ENCODE data around the gene RTN1. TPM values are rescaled to one million over a fixed set of nuclear protein-coding genes. Genes with fewer than 3 reads are reported as not detected.

RTN1 gene
- total and polyA plus RNA-seq, 8 donors, result 0.61 to 10.6 (median 2.4) TPM; not detected in 2

DNA sequence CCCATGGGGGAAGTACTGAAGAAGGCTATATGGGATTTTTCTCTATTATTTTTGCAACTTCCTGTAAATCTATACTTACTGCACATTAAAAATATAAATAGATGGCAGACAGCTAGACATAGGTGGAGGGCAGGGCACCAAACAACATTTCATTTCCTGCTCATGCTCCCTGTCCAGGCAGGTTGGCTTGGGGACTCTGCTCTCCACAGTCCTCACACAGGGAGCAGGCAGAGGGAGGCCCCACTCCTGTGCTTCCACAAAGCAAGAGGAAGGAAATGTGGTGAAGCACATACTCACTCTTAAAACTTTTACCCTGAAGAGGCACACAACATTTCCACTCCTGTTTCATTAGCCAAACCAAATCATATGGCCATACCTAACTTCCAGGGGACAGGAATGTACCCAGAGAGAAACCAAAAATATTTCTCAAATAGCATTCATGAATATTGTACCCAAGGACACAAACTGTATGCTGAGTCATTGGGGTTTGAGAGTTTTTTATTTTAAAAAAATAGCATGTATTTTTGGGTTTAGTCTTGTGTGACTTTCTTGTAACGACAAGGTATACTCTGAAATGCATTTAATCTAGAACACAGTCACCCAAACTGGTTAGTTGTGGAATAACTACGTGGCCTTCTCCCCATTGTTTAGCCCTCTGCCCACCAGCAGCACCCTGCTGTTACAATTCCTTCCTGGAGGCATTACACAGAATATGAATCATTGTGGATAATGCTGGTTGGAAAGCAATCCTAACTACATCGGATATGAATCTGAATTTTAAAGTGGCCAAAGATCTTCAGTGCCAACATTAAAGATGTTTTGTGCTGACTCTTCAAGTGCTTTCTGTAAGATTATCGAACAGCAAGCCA is 40.9 kb downstream of the RTN1 start:
- no peaks in the 10 kb centered on the region for H3K4me1 ChIP-seq
- no peak overlapping the region for H3K4me3 ChIP-seq
- DNase-seq, result no peak
- no peaks in the 10 kb centered on the region for H3K36me3 ChIP-seq
- intact Hi-C loops (cut with DNase I; ENCODE audit: low total_unique reads), result no loop called here
- no peaks in the 10 kb centered on the region for H3K9me3 ChIP-seq
- WGBS, 5 donors, result 40 to 74% (median 68%) methylated on average over 4 of the region's 4 CpGs
- H3K27me3 ChIP-seq, result no peaks in the 10 kb centered on the region
- no peak overlapping the region for H3K27ac ChIP-seq
- TF ChIP-seq, protein P1, sequence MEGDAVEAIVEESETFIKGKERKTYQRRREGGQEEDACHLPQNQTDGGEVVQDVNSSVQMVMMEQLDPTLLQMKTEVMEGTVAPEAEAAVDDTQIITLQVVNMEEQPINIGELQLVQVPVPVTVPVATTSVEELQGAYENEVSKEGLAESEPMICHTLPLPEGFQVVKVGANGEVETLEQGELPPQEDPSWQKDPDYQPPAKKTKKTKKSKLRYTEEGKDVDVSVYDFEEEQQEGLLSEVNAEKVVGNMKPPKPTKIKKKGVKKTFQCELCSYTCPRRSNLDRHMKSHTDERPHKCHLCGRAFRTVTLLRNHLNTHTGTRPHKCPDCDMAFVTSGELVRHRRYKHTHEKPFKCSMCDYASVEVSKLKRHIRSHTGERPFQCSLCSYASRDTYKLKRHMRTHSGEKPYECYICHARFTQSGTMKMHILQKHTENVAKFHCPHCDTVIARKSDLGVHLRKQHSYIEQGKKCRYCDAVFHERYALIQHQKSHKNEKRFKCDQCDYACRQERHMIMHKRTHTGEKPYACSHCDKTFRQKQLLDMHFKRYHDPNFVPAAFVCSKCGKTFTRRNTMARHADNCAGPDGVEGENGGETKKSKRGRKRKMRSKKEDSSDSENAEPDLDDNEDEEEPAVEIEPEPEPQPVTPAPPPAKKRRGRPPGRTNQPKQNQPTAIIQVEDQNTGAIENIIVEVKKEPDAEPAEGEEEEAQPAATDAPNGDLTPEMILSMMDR (IDR thresholded peaks at IDR 0.05), result no peak
- TF ChIP-seq POLR2AphosphoS5 (IDR thresholded peaks at IDR 0.05), result no peak
- no peak for TF ChIP-seq EP300 (IDR thresholded peaks at IDR 0.05)
- no peak for TF ChIP-seq POLR2A (IDR thresholded peaks at IDR 0.05)

DNA sequence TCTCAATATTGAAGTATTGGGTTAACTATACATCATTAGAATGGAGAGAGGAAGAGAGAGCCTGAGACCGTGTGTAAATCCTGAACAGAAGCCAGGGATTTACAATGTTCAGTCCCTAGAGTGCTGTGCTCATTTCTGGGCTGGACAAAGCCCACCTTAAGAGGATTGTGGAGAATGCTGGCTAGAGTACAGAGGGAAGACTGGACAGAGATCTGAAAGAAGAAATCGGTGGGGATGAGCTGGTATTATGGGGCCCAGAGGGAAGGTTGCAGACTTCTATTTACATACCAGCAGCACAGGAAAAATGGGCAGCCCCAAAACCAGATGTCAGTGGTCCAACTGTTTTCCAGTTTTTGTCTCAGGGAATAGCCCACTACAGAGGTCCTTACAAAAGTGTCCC is 42.3 kb downstream of the RTN1 start:
- H3K4me1 ChIP-seq, result no peaks in the 10 kb centered on the region
- no peak for DNase-seq
- H3K9me3 ChIP-seq, result no peaks in the 10 kb centered on the region
- intact Hi-C loops (cut with DNase I; ENCODE audit: low total_unique reads), result no loop called here
- WGBS, 5 donors, result 48 to 54% (median 52%) methylated on average over 2 of the region's 2 CpGs
- no peak overlapping the region for H3K4me3 ChIP-seq
- no peaks in the 10 kb centered on the region for H3K27me3 ChIP-seq
- no peak overlapping the region for H3K27ac ChIP-seq
- no peaks in the 10 kb centered on the region for H3K36me3 ChIP-seq
- no peak for TF ChIP-seq POLR2A (IDR thresholded peaks at IDR 0.05)
- no peak for TF ChIP-seq POLR2AphosphoS5 (IDR thresholded peaks at IDR 0.05)
- TF ChIP-seq, protein P1 (IDR thresholded peaks at IDR 0.05), result no peak
- TF ChIP-seq EP300 (IDR thresholded peaks at IDR 0.05), result no peak

DNA sequence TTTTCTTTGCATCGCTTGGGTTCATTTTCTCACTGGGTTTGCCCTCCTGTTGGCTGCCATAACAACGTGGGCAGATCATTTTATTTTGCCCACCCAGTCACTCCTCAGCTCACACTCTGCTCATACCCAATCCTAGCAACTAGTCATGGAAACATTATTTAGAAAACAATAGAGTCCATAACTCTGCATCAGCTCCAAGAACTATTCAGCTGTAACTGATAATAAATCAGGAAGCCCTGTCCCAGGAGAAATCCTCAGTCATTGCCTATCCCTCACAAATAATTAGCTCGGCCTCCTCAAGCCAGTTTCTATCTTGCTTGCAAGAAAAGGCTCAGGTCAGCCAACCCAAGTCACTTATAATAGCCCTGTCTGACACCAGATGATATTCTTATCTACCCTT is 43.2 kb downstream of the RTN1 start:
- Histone ChIP-seq H3K27ac (no peak overlapping the region), H3K9me3 (no peaks in the 10 kb centered on the region), H3K36me3 (no peaks in the 10 kb centered on the region), H3K4me3 (no peak overlapping the region), H3K4me1 (no peaks in the 10 kb centered on the region), H3K27me3 (no peaks in the 10 kb centered on the region)
- no peak for DNase-seq
- intact Hi-C loops (cut with DNase I; ENCODE audit: low total_unique reads), result no loop called here
- WGBS, 5 donors, result 56 to 68% (median 65%) methylated on average over 3 of the region's 3 CpGs
- TF ChIP-seq, protein P1 (IDR thresholded peaks at IDR 0.05), result no peak

DNA sequence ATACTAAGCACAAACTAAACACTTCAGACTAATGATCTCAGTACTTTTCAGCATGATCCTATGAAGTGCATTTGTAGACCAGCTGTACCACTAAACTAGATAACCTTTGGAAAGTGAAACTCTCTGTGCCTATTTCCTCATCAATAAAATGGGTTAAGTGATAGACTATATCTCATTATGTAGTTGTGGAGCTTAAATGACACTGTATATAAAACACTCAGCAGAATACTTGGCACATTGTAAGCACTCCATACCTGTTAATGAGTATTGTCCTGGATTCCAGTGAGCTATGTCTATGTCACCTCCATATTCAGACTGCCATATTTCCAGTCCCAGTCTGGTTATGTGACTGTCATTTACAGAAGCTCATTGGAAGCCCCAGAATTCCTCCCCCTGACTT is 44.4 kb downstream of the RTN1 start:
- Histone ChIP-seq H3K27me3 (no peaks in the 10 kb centered on the region), H3K36me3 (no peaks in the 10 kb centered on the region), H3K4me1 (no peaks in the 10 kb centered on the region), H3K27ac (no peak overlapping the region), H3K4me3 (no peak overlapping the region), H3K9me3 (no peaks in the 10 kb centered on the region)
- DNase-seq, result no peak
- intact Hi-C loops (cut with DNase I; ENCODE audit: low total_unique reads), result no loop called here
- TF ChIP-seq EP300 (IDR thresholded peaks at IDR 0.05) (no peak), POLR2A (IDR thresholded peaks at IDR 0.05) (no peak), POLR2AphosphoS5 (IDR thresholded peaks at IDR 0.05) (no peak)
- TF ChIP-seq, protein P1 (IDR thresholded peaks at IDR 0.05), result no peak
